Muscle of arm (tissue), 12 donors: ENCODE measurements around the gene INTS6. TPM values are rescaled to one million over a fixed set of nuclear protein-coding genes. Genes with fewer than 3 reads are reported as not detected.
"Not testable (repeated sequence)": the region's sequence is repeated elsewhere in the genome, so short reads cannot be mapped to it uniquely, and the experiment has no call there.

ENCODE experiments used
- DNase-seq: peaks from one replicate; pipeline ENCODE4 v3.0.0-alpha.2; 2013
- polyA plus RNA-seq, 12 donors: library from polyadenylated mRNA; unstranded; fragments of 120-200 nt; gene quantifications; one replicate each; pipeline ENCODE4 v1.2.1, GENCODE V29; 2013; ENCODE audit not compliant: insufficient read length in 12 of 12

Gene INTS6
- polyA plus RNA-seq, 12 donors: 18.9 to 38.2 (median 23.3) TPM; not detected in 1

GRCh38 chr13:51417716-51418115 is 35.1 kb downstream of the INTS6 start:
- DNase-seq: no peak

- no peak for DNase-seq
Measured at GRCh38 chr13:51416107-51416506, 36.7 kb downstream of the INTS6 start.

GRCh38 chr13:51415339-51415738 is 37.5 kb downstream of the INTS6 start:
- not testable (repeated sequence) for DNase-seq

DNA sequence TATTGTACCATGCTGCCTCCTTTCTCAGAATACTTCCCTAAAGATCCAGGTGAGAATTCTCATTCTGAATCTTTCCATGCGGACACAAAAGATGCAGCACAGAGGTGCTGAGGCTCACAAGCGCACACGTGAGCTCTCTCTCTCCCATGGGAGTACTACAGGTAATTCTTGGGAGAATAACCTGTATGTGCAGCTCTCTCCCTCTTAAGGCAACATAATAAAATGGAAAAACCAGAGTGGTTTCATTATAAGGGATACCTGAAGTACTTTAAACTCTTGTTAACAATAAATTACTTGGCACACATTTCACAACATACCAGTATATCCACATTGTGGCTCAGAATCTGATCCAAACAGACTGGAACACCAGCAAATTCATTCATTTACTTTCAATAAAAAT is 40.4 kb downstream of the INTS6 start:
- DNase-seq: no peak

- DNase-seq: no peak
Measured at GRCh38 chr13:51405176-51405575, 47.7 kb downstream of the INTS6 start.

- DNase-seq: peak; percentile 2
Measured at GRCh38 chr13:51397262-51397941, 55.4 kb downstream of the INTS6 start.

DNA sequence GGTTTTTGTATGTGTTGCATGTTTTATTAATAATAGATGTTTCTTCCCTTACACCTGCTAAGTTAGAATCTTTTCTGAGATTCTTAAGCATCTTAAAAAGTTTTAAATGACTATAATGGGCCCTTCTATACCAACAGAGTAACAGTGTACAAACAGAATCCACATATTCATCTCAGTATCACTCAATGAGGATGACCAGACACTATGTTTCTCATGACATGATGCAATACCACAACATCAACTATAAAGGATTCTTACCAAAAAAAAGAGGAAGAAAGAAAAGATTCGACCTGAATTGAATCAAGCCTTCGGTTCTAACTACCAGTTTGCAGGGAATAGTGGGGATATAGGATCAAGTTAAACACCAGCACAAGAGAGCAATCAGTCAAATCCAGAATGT is 56.5 kb downstream of the INTS6 start:
- no peak for DNase-seq

DNA sequence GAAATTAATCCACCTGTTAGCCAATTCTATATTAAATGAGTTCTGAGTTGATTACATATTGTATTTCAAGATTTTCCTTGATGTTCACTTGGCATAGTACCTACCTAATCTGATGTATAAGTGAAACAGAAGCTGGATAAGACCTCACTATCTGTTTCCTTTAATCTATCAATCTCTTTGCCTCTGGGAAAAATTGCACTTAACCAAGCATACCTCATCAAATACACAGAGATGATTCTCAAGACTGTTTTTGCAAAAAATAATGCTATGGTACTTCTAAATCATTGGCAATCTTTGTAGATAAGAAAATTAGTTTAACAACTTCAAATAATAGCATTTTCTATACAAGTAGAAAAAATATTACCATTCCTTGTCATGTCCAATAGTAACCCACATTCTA is 58.1 kb downstream of the INTS6 start:
- no peak for DNase-seq

GRCh38 chr13:51385114-51385513 is 67.7 kb downstream of the INTS6 start:
- DNase-seq: no peak

GRCh38 chr13:51380269-51380668 is 72.6 kb downstream of the INTS6 start:
- no peak for DNase-seq

DNA sequence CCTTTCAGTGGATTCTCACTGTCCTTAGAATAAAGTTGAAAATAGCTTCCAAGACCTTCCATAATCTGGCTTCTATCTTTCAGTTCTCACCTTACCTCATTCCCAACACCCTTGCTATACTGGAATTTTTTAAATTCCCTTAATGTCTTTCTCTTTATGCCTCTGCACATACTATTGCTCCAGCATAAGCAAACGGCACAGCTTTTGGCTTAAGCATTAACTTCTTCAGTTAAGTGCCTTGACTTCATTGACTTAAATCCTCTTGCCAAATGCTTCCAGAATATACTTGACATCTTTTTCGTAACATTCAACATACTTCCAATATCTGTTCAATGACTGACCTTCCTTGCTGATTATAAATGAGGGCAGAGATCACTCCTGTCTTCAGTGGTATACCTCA is 79.4 kb downstream of the INTS6 start:
- no peak for DNase-seq

GRCh38 chr13:51371768-51372399 is 81.0 kb downstream of the INTS6 start:
- no peak for DNase-seq

DNA sequence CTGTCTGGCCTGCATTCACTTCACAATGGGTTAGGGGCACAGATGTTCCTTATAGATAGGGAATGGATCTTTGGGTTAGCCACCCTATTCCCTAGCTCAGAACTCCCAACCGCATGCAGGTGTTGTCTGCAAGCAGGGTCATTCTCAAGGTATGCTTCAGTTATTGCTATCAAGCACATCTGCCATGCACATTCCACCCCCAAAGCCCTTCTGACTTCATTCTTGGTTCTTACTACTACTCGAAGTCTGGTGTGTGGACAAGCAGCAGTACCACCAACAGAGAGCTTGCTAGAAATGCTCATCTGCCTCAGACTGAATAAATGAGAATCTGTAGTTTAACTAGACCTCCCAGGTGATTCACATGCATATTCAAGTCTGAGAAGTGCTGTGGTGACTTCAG is 82.0 kb downstream of the INTS6 start:
- no peak for DNase-seq

DNA sequence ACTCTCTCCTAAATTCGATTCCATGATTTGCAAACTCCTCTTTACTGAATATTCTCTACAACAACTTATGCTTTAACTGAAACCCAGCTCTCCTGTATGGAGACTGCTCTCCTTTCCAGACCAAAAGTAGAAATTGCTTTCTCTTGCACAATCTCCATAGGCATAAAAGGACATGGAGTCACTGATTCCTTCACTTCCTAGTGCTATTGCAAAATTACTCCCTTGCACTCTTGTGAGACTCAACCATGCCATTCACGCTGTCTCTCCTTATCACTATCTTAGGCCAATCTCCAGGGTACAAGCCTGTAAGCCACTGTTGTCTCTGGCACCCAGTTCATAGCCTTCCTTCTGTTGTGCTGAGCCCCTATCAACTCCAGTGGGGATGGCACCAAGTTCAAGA is 82.7 kb downstream of the INTS6 start:
- no peak for DNase-seq

- no peak for DNase-seq
Measured at GRCh38 chr13:51364404-51365008, 88.3 kb downstream of the INTS6 start.

- DNase-seq: no peak
Measured at GRCh38 chr13:51363625-51364024, 89.2 kb downstream of the INTS6 start.

DNA sequence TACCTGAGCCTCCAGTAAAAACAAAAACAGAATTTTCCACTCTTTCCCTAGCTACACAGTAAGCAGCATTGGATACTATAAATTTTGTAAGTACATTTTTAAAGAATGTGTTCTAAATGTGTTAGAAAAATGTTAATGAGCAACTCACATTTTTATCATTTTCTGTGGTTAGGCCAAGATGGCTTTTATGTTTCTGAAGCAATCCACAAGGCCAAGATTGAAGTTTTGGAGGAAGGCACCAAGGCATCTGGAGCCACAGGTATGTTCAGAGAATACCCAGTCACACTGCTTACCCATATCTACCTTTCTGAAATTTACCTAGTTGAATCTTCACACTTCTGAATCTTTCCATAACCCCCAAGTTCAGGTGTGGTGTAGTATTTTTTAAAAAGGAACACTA is 91.7 kb downstream of the INTS6 start:
- no peak for DNase-seq

GRCh38 chr13:51360489-51360888 is 92.3 kb downstream of the INTS6 start:
- DNase-seq: no peak

DNA sequence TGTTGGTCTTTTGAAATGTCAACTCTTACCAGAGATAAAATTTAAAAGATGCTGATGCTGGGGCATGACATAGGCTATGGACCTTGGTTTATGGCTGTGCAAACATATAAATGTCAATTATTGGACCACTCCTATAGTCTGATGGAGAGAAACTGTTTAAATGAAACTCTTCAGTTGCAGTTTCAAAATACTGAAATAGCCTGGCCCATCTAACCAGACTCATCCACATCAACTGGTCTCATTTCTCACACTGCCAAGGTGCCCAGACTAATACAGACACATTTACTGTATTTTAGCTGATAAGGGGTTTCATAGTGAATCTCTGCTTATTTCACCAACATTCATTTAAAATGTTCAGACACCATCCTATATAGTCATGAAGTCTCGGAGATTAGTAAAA is 93.5 kb downstream of the INTS6 start:
- DNase-seq: no peak

- no peak for DNase-seq
Measured at GRCh38 chr13:51357928-51358595, 94.8 kb downstream of the INTS6 start.

GRCh38 chr13:51355217-51355616 is 97.6 kb downstream of the INTS6 start:
- no peak for DNase-seq

GRCh38 chr13:51349016-51349415 is 103.8 kb downstream of the INTS6 start:
- DNase-seq: no peak
